GM12878 (cell line): ENCODE data around the gene SPINDOC. TPM values are rescaled to one million over a fixed set of nuclear protein-coding genes. Genes with fewer than 3 reads are reported as not detected.

Experiments
- BACH1 ChIP-seq: fragments of 450-650 bp; IDR thresholded peaks from 2 replicates; pipeline ENCODE4 v1.6.1; 2017; ENCODE audit warnings: mild to moderate bottlenecking, borderline replicate concordance
- CREM ChIP-seq: IDR thresholded peaks from 2 replicates; pipeline ENCODE4 v1.6.1; 2014; ENCODE audit warnings: antibody characterized with exemption, low read depth
- EGR1 ChIP-seq, 2 experiments: IDR thresholded peaks; 1 replicate in 1 of 2; 2 replicates in 1 of 2; pipeline ENCODE4 v1.6.1; 2011 to 2012; ENCODE audit warnings: low read depth in 2 of 2, low read length in 2 of 2, borderline replicate concordance in 1 of 2, mild to moderate bottlenecking in 1 of 2, moderate library complexity in 1 of 2
- ELK1 ChIP-seq: IDR thresholded peaks from 2 replicates; pipeline ENCODE4 v1.6.1; 2012; ENCODE audit warnings: low read depth, low read length, improper control_type of control experiment
- ETV6 ChIP-seq, 2 experiments: fragments of 450-650 bp in 1 of 2; IDR thresholded peaks in 1 of 2; conservative IDR thresholded peaks in 1 of 2; 2 replicates each; pipeline ENCODE4 v1.6.1; 2014; ENCODE audit warnings: antibody characterized with exemption in 1 of 2, borderline replicate concordance in 1 of 2, low read depth in 1 of 2, mild to moderate bottlenecking in 1 of 2, moderate library complexity in 1 of 2
- FOXK2 ChIP-seq: fragments of 450-650 bp; IDR thresholded peaks from 2 replicates; pipeline ENCODE4 v1.6.1; 2017; ENCODE audit warnings: mild to moderate bottlenecking, moderate library complexity
- HCFC1 ChIP-seq: fragments of 150-350 bp; IDR thresholded peaks from 2 replicates; pipeline ENCODE4 v1.6.1; 2014; ENCODE audit warnings: low read length
- MTA2 ChIP-seq: fragments of 450-650 bp; IDR thresholded peaks from 2 replicates; pipeline ENCODE4 v1.6.1; 2016; ENCODE audit warnings: low read depth, mild to moderate bottlenecking, moderate library complexity
- NKRF ChIP-seq: fragments of 450-650 bp; conservative IDR thresholded peaks from 2 replicates; pipeline ENCODE4 v1.6.1; 2017; ENCODE audit warnings: mild to moderate bottlenecking, moderate library complexity
- POLR2AphosphoS2 ChIP-seq: IDR thresholded peaks from 2 replicates; pipeline ENCODE4 v1.6.1; 2011; ENCODE audit warnings: low read depth, mild to moderate bottlenecking, low read length, improper control_type of control experiment, moderate library complexity
- SMARCA5 ChIP-seq: fragments of 450-650 bp; IDR thresholded peaks from 2 replicates; pipeline ENCODE4 v1.6.1; 2017; ENCODE audit warnings: mild to moderate bottlenecking
- polyA plus RNA-seq, 11 experiments: library from polyadenylated mRNA; depleted of rRNA in 4 of 11; unstranded in 6 of 11; stranded (reverse) in 5 of 11; fragments of >200 nt; fragmentation: Nextera tagmentation in 4 of 11; fragmentation: Illumina TruSeq in 1 of 11; extraction: Ambion mirVana in 4 of 11; extraction: Trizol in 1 of 11; gene quantifications; 1 replicate in 1 of 11; 2 replicates in 10 of 11; pipeline versions ENCODE4 v1.2.1 to v1.2.3, GENCODE V29; 2011 to 2016; ENCODE audit warnings: inconsistent platforms in 2 of 11, missing spikeins in 2 of 11, low read depth in 1 of 11
- total RNA-seq, 4 experiments: library from RNA; depleted of rRNA in 3 of 4; stranded (reverse); fragments of >200 nt in 3 of 4; fragmentation: Illumina TruSeq in 1 of 4; extraction: Trizol in 1 of 4; gene quantifications; 2 replicates each; pipeline versions ENCODE4 v1.2.1 to v1.2.3, GENCODE V29; 2013 to 2021

Gene SPINDOC
- total and polyA plus RNA-seq, 10 of the 15 experiments (the other 5 are each of a cell fraction or from before 2014, with no cell fraction given): 0.88 to 38.2 (median 16.9) TPM

GRCh38 chr11:63838678-63839507, 25.6 kb downstream of the SPINDOC start, which contains the start of gene MARK2 (continued):
- TF ChIP-seq BACH1 (peak; percentile 82; the same call in 1 of the 2 replicates), ELK1 (0 out of 2 replicates have a peak, but pooled peaks have one; percentile 56), SMARCA5 (peak; percentile 98), MTA2 (no peak), POLR2AphosphoS2 (0 out of 2 replicates have a peak, but pooled peaks have one; percentile 15), FOXK2 (peak; percentile 87), NKRF (peak; percentile 92), CREM (0 out of 2 replicates have a peak, but pooled peaks have one; percentile 22), HCFC1 (0 out of 2 replicates have a peak, but pooled peaks have one; percentile 16), ETV6 (conservative IDR thresholded peaks at IDR 0.05 in 1 of 2, IDR thresholded peaks at IDR 0.05 in 1 of 2; ENCODE audit: borderline replicate concordance in 1 of 2, low read depth in 1 of 2) (no peak), EGR1 (IDR thresholded peaks at IDR 0.05; ENCODE audit: borderline replicate concordance in 1 of 2, low read depth in 2 of 2, low read length in 2 of 2) (peak in 1 of 2 experiments; percentile 79; a peak in 2 of 3 replicates)
